Liver (tissue), 3 donors: Measurements from ENCODE around the gene CFAP97.

ENCODE experiments used
- CTCF ChIP-seq: fragments of 150-350 bp; IDR thresholded peaks from 2 replicates; pipeline ENCODE4 v1.5.1; 2017; ENCODE audit warnings: improper control_type of control experiment, low read depth, low read length; ENCODE audit not compliant: missing input control
- GABPA ChIP-seq, 2 donors: IDR thresholded peaks in 1 of 2; conservative IDR thresholded peaks in 1 of 2; 2 replicates each; pipeline ENCODE4 v1.6.1; 2016; ENCODE audit warnings: antibody characterized with exemption in 2 of 2, mild to moderate bottlenecking in 1 of 2, moderate library complexity in 1 of 2
- MAX ChIP-seq: IDR thresholded peaks from 2 replicates; pipeline ENCODE4 v1.6.1; 2016; ENCODE audit warnings: antibody characterized with exemption
- RAD21 ChIP-seq, 2 donors: IDR thresholded peaks; 2 replicates each; pipeline ENCODE4 v1.6.1; 2016; ENCODE audit warnings: antibody characterized with exemption in 2 of 2, mild to moderate bottlenecking in 2 of 2
- REST ChIP-seq: IDR thresholded peaks from 2 replicates; pipeline ENCODE4 v1.6.1; 2016; ENCODE audit warnings: antibody characterized with exemption, mild to moderate bottlenecking
- donor health status: healthy.
- donor health status: healthy.

GRCh38 chr4:185225940-185226339, 22.1 kb upstream of the CFAP97 start:
- TF ChIP-seq CTCF (no peak), MAX (no peak), REST (no peak), GABPA (IDR thresholded peaks at IDR 0.05 in 1 of 2, conservative IDR thresholded peaks at IDR 0.05 in 1 of 2) (no peak), RAD21 (IDR thresholded peaks at IDR 0.05) (no peak)
